ENCODE results near the gene PUM1.

PUM1 gene

GRCh38 chr1:30887485-30888315, 177.8 kb downstream of the PUM1 start:
- no peak for TF ChIP-seq CTCF (IDR thresholded peaks at IDR 0.05; ENCODE audit: insufficient read depth, missing control alignments)
- FAIRE-seq (no peak), DNase-seq (ENCODE audit: insufficient read length, low spot score) (no peak)

- no peak for DNase-seq (ENCODE audit: insufficient read length, low spot score)
- no peak for TF ChIP-seq CTCF (IDR thresholded peaks at IDR 0.05; ENCODE audit: insufficient read depth, missing control alignments)
- no peak for FAIRE-seq
These were observed 178.6 kb downstream of the PUM1 start for GRCh38 chr1:30886710-30887428.

- DNase-seq (ENCODE audit: insufficient read length, low spot score), result no peak
- TF ChIP-seq CTCF (IDR thresholded peaks at IDR 0.05; ENCODE audit: insufficient read depth, missing control alignments), result no peak
- no peak for FAIRE-seq
These were observed 179.7 kb downstream of the PUM1 start for GRCh38 chr1:30885570-30886522.

GRCh38 chr1:30884723-30885122, 180.8 kb downstream of the PUM1 start:
- DNase-seq (ENCODE audit: insufficient read length, low spot score) (no peak), FAIRE-seq (no peak)
- TF ChIP-seq CTCF (IDR thresholded peaks at IDR 0.05; ENCODE audit: insufficient read depth, missing control alignments), result no peak

GRCh38 chr1:30883389-30884172, 181.9 kb downstream of the PUM1 start:
- FAIRE-seq (no peak), DNase-seq (ENCODE audit: insufficient read length, low spot score) (no peak)
- no peak for TF ChIP-seq CTCF (IDR thresholded peaks at IDR 0.05; ENCODE audit: insufficient read depth, missing control alignments)

- DNase-seq (ENCODE audit: insufficient read length, low spot score) (no peak), FAIRE-seq (no peak)
- TF ChIP-seq CTCF (IDR thresholded peaks at IDR 0.05; ENCODE audit: insufficient read depth, missing control alignments), result no peak
These were observed 182.7 kb downstream of the PUM1 start for GRCh38 chr1:30882678-30883388.

Measured in D721Med (cell line).